ENCODE data around the gene PCDH15.

GRCh38 chr10:54622017-54622416, 179.0 kb downstream of the PCDH15 start:
- TF ChIP-seq, protein P1, sequence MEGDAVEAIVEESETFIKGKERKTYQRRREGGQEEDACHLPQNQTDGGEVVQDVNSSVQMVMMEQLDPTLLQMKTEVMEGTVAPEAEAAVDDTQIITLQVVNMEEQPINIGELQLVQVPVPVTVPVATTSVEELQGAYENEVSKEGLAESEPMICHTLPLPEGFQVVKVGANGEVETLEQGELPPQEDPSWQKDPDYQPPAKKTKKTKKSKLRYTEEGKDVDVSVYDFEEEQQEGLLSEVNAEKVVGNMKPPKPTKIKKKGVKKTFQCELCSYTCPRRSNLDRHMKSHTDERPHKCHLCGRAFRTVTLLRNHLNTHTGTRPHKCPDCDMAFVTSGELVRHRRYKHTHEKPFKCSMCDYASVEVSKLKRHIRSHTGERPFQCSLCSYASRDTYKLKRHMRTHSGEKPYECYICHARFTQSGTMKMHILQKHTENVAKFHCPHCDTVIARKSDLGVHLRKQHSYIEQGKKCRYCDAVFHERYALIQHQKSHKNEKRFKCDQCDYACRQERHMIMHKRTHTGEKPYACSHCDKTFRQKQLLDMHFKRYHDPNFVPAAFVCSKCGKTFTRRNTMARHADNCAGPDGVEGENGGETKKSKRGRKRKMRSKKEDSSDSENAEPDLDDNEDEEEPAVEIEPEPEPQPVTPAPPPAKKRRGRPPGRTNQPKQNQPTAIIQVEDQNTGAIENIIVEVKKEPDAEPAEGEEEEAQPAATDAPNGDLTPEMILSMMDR (conservative IDR thresholded peaks at IDR 0.05; ENCODE audit: low read depth, low read length) = no peak
- no peak for TF ChIP-seq EZH2 (IDR thresholded peaks at IDR 0.05; ENCODE audit: borderline replicate concordance, low read depth, low read length, poor library complexity, severe bottlenecking)

Measured in A673 (cell line).